K562 treated with DMSO at 1 percent for 12 hours (cell line): ENCODE results near the gene PRAMEF15. TPM values are rescaled to one million over a fixed set of nuclear protein-coding genes. Genes with fewer than 3 reads are reported as not detected.

Source experiments
- total RNA-seq: library from RNA; unstranded; fragments of 300-600 nt; gene quantifications from 2 replicates; pipeline ENCODE4 v1.2.3, GENCODE V29; 2022; ENCODE audit not compliant: insufficient read depth

PRAMEF15 gene
- not detected in 2 replicates for total RNA-seq

GRCh38 chr1:13315281-13315680, at the start of gene PRAMEF15:
Gene PRAMEF15 (plus strand): TSS chr1:13315581. CDS start chr1:13318408, 2,827 bp downstream.

GRCh38 chr1:13285037-13285436, 30.3 kb upstream of the PRAMEF15 start, which contains the start of gene PRAMEF8:
Gene PRAMEF8 (minus strand): TSS chr1:13285137. CDS start chr1:13284091, 1,046 bp downstream.

GRCh38 chr1:13303239-13303638, 12.1 kb upstream of the PRAMEF15 start, which contains the start of gene PRAMEF33:
Gene PRAMEF33 (plus strand): TSS chr1:13303539. CDS start chr1:13305955, 2,416 bp downstream.

GRCh38 chr1:13347034-13347433, 31.7 kb downstream of the PRAMEF15 start, which contains the start of gene PRAMEF14:
Gene PRAMEF14 (minus strand): TSS chr1:13347134. CDS start chr1:13345314, 1,820 bp downstream.

Other genes with a start within 250 kb of the PRAMEF15 start
- gene PRAMEF25, start 244.8 kb upstream of the PRAMEF15 start, total RNA-seq: not detected in 2 replicates
- not detected in 2 replicates for gene HNRNPCL2, start 198.7 kb upstream of the PRAMEF15 start, total RNA-seq
- not detected in 2 replicates for gene PRAMEF26, start 159.6 kb upstream of the PRAMEF15 start, total RNA-seq
- not detected in 2 replicates for gene HNRNPCL4, start 149.9 kb upstream of the PRAMEF15 start, total RNA-seq
- gene PRAMEF9, start 143.7 kb upstream of the PRAMEF15 start, total RNA-seq: not detected in 2 replicates
- gene PRAMEF13, start 114.2 kb upstream of the PRAMEF15 start, total RNA-seq: not detected in 2 replicates
- gene PRAMEF18, start 89.4 kb upstream of the PRAMEF15 start, total RNA-seq: not detected in 2 replicates
- gene PRAMEF5, start 61.4 kb upstream of the PRAMEF15 start, total RNA-seq: not detected in 2 replicates
- gene PRAMEF8, start 30.4 kb upstream of the PRAMEF15 start, total RNA-seq: not detected in 2 replicates
- not detected in 2 replicates for gene PRAMEF33, start 12.0 kb upstream of the PRAMEF15 start, total RNA-seq
- gene PRAMEF14, start 31.6 kb downstream of the PRAMEF15 start, total RNA-seq: not detected in 2 replicates
- gene PRAMEF19, start 56.4 kb downstream of the PRAMEF15 start, total RNA-seq: not detected in 2 replicates
- gene PRAMEF17, start 74.1 kb downstream of the PRAMEF15 start, total RNA-seq: not detected in 2 replicates
- not detected in 2 replicates for gene PRAMEF20, start 94.9 kb downstream of the PRAMEF15 start, total RNA-seq
- gene LRRC38, start 198.4 kb downstream of the PRAMEF15 start, total RNA-seq: not detected in 2 replicates